ENCODE data around the gene COL5A1. TPM values are rescaled to one million over a fixed set of nuclear protein-coding genes. Genes with fewer than 3 reads are reported as not detected.
A peak's percentile ranks its signal among the peaks of the same experiment; 100 is the strongest.

COL5A1 gene
- total RNA-seq, 2 donors from 2014 or later: 127 to 129 TPM

DNA sequence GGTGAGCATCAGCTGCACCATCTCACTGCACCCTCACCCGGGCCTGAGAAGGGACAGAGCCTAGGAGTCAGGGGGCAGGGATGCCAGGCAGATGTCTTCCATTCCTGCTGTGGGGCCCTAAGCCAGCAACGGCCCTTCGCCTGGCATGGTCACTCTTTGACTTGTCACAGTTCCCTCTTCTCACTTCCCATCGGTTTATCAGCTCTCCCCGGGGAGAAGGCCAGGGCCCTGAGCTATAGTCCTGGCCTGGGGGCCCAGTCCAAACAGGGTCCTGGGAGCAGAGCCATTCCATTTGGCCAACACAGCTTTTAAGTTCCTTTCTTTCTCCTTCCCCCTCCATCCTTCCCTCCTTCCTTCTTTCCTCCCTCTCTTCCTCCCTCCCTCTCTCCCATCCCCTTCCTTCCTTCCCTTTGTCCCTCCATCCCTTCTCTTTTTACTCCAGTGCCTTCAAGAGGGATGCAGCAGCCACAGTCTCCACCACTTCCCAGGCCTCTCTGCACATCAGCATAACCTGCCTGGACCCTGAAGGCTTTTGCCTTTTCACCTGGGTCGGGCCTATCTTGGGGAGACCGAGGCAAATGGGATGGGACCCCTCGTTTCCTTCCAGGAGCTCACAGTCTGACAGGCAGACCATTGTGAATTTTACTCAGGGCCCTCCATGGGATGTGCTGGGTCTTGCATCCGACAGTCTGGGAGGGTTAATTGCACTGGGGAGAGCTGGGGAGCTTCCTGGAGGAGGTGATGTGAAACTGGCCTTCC, 4.2 kb downstream of the COL5A1 start:
- Histone ChIP-seq H3K9me3 (no peaks in the 10 kb centered on the region), H3K4me1 (ENCODE audit: control insufficient read depth in 1 of 2, low read depth in 2 of 2) (peaks cover 37 to 50% of the 10 kb centered on the region in 2 donors), H3K36me3 (no peaks in the 10 kb centered on the region), H3K4me3 (peak overlapping the region; percentile 67), H3K27ac (peak overlapping the region; percentile 81 to 85), H3K27me3 (replicated peaks; ENCODE audit: insufficient read depth) (no peaks in the 10 kb centered on the region)
- ATAC-seq (ENCODE audit: insufficient number of reproducible peaks, low FRiP score, low read depth) (no peak), DNase-seq (ENCODE audit: low spot score) (no peak)
- TF ChIP-seq, protein P1, sequence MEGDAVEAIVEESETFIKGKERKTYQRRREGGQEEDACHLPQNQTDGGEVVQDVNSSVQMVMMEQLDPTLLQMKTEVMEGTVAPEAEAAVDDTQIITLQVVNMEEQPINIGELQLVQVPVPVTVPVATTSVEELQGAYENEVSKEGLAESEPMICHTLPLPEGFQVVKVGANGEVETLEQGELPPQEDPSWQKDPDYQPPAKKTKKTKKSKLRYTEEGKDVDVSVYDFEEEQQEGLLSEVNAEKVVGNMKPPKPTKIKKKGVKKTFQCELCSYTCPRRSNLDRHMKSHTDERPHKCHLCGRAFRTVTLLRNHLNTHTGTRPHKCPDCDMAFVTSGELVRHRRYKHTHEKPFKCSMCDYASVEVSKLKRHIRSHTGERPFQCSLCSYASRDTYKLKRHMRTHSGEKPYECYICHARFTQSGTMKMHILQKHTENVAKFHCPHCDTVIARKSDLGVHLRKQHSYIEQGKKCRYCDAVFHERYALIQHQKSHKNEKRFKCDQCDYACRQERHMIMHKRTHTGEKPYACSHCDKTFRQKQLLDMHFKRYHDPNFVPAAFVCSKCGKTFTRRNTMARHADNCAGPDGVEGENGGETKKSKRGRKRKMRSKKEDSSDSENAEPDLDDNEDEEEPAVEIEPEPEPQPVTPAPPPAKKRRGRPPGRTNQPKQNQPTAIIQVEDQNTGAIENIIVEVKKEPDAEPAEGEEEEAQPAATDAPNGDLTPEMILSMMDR (IDR thresholded peaks at IDR 0.05): no peak

DNA sequence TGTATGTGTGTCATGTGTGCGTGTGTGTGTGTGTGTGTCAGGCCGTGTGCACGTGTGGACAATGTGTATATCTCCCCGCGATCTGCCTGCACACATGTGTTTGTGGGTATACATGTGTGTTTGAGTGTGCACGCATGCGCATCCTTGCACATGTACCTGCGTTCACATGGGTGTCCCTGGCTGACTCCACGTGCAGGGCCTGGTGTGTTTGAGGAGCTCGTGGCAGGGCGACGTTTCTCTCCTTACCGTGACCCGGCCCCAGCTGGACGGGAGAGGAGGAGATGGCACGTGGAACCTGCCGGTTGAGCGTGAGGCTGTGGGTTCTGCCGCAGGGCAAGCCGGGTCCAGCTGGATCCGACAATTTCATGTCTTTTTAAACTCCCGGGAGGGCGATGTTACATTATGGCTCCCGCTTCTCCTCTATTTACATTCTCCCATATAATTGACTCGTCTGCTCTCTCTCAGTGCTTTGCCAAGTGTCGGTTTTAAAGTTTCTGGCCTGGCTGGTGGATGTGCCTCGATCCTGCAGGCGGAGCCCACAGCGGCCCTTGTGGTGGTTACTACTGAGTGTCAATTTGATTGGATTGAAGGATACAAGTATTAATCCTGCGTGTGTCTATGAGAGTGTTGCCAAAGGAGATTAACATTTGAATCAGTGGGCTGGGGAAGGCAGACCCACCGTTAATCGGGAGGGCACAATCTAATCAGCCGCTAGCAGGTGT, 5.9 kb downstream of the COL5A1 start:
- Histone ChIP-seq H3K4me3 (no peak overlapping the region), H3K4me1 (ENCODE audit: control insufficient read depth in 1 of 2, low read depth in 2 of 2) (peaks cover 39 to 63% of the 10 kb centered on the region in 2 donors), H3K36me3 (no peaks in the 10 kb centered on the region), H3K27ac (peak overlapping the region; percentile 81 to 85), H3K27me3 (replicated peaks; ENCODE audit: insufficient read depth) (no peaks in the 10 kb centered on the region), H3K9me3 (no peaks in the 10 kb centered on the region)
- DNase-seq (ENCODE audit: low spot score): no peak
- TF ChIP-seq, protein P1 (IDR thresholded peaks at IDR 0.05): no peak
- no peak for ATAC-seq (ENCODE audit: insufficient number of reproducible peaks, low FRiP score, low read depth)

DNA sequence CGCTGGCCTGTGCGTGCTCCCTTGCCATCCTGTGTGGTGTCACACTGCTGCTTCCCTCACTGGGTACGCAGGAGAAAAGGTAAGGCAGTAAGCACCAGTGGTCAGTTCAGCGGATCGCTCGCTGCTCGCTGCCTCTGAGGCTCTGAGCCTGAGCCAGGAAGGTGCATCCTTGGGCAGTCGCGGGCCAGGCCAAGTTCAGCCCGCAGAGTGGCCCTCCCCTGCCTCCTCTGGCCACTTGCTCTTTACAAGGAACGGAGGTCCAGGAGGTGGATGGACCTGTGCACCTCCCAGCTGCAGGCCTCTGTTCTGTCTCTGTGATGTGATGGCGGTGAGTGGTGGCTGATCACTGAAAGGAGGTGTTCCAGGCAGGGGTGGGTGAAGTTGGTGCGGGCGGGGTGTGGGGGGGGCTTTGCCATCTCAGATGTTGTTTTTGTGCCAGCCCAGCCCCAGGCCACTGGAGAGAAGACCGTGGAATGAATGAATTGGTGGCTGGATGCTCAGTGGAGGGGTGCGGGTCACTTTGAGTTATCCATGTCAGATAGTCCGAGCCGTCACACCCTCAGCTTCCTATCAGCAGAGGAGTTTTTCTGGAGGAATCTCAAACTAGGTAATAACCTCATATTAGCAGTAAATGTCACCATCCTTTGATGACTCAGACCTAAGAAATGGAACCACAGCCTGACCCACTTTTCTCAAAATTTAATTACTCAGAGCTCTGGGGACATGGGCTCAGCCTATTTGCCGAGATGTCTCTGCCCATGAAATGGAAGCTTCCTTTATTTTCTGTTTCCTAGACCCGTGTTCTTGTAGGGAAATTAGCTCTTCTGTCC, 7.3 kb downstream of the COL5A1 start:
- Histone ChIP-seq H3K27me3 (replicated peaks; ENCODE audit: insufficient read depth) (no peaks in the 10 kb centered on the region), H3K27ac (peak overlapping the region; percentile 50 to 70), H3K9me3 (no peaks in the 10 kb centered on the region), H3K4me1 (ENCODE audit: control insufficient read depth in 1 of 2, low read depth in 2 of 2) (peaks cover 48 to 77% of the 10 kb centered on the region in 2 donors), H3K4me3 (peak overlapping the region; percentile 18), H3K36me3 (no peaks in the 10 kb centered on the region)
- ATAC-seq (ENCODE audit: insufficient number of reproducible peaks, low FRiP score, low read depth) (peak; percentile 68), DNase-seq (ENCODE audit: low spot score) (no peak)
- TF ChIP-seq, protein P1 (IDR thresholded peaks at IDR 0.05): no peak

DNA sequence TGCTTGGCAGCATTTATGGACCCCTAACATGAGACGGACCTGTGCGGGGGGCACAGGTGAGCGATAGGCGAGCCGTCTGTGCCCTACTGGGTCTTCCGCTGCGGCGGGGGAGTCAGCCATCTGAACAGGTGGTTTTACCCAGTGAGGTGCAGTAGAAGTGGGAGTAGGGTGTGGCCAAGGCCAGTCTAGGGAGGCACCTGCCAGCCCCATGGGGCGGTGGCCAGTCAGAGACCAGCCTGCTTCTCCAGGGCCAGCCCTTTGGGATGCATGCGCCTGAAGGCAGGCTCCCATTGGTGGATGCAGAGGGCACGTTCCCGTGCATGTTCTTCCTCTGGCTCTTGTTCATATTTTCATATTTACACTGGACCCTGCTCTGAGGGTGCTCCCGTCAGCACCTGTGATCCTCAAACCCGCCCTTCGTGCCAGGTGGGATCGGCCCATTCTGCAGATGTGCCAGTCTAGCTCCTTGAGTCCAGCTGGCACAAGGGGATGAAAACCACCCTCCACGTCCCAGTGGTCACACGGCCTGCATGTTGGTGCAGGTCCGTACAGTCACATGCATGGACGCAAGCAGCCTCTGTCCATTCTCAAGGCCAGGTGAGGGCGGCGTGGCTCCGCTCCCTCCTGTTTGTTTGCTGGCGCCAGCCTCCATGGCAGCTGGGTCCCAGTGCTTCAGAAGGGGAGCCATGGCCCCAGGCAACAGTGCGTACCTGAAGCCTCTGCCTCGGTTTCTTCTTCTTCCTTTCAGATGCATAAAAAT, 9.0 kb downstream of the COL5A1 start:
- DNase-seq (ENCODE audit: low spot score) (no peak), ATAC-seq (ENCODE audit: insufficient number of reproducible peaks, low FRiP score, low read depth) (no peak)
- H3K36me3 ChIP-seq: no peaks in the 10 kb centered on the region
- no peaks in the 10 kb centered on the region for H3K9me3 ChIP-seq
- TF ChIP-seq, protein P1 (IDR thresholded peaks at IDR 0.05): no peak
- H3K4me1 ChIP-seq (ENCODE audit: control insufficient read depth in 1 of 2, low read depth in 2 of 2): peaks cover 45 to 78% of the 10 kb centered on the region in 2 donors
- H3K27me3 ChIP-seq (replicated peaks; ENCODE audit: insufficient read depth): no peaks in the 10 kb centered on the region
- no peak overlapping the region for H3K27ac ChIP-seq
- H3K4me3 ChIP-seq: no peak overlapping the region
